NT2/D1 (cell line): ENCODE data around the gene ARMS2.

Experiments used
- DNase-seq: peaks from one replicate; pipeline ENCODE4 v3.0.0-alpha.2; 2011; ENCODE audit warnings: low read depth, low spot score
- H3K27me3 ChIP-seq: 2 replicates; pipeline ENCODE4 v1.6.0; 2011; ENCODE audit warnings: mild to moderate bottlenecking; ENCODE audit not compliant: insufficient read length, insufficient read depth
- H3K36me3 ChIP-seq: 2 replicates; pipeline ENCODE4 v1.6.1; 2011; ENCODE audit warnings: mild to moderate bottlenecking, low read length, mixed read lengths; ENCODE audit not compliant: insufficient read depth, insufficient read length
- H3K4me1 ChIP-seq: 2 replicates; pipeline ENCODE4 v1.5.1; 2011; ENCODE audit not compliant: insufficient read depth, insufficient read length
- H3K4me3 ChIP-seq: 2 replicates; pipeline ENCODE4 v1.5.1; 2011; ENCODE audit warnings: low read depth; ENCODE audit not compliant: insufficient read length
- H3K9ac ChIP-seq: 2 replicates; pipeline ENCODE4 v1.6.0; 2011; ENCODE audit warnings: low read depth; ENCODE audit not compliant: insufficient read length
- H3K9me3 ChIP-seq: 2 replicates; pipeline ENCODE4 v1.5.1; 2011; ENCODE audit warnings: mild to moderate bottlenecking, low read length; ENCODE audit not compliant: insufficient read depth
- SUZ12 ChIP-seq: IDR thresholded peaks from 2 replicates; pipeline ENCODE4 v1.6.1; 2011; ENCODE audit not compliant: insufficient read length, insufficient read depth; ENCODE audit errors: extremely low read depth
- YY1 ChIP-seq: IDR thresholded peaks from 2 replicates; pipeline ENCODE4 v1.6.1; 2011; ENCODE audit not compliant: insufficient read length, insufficient read depth
- ZNF274 ChIP-seq: IDR thresholded peaks from 2 replicates; pipeline ENCODE4 v1.6.1; 2011; ENCODE audit warnings: mild to moderate bottlenecking, low read depth, low read length

Gene ARMS2

GRCh38 chr10:122454603-122455080, at the start of gene ARMS2:
TSS of gene ARMS2 (plus strand) at chr10:122454653. CDS start at chr10:122454728, 75 bp downstream.
- TF ChIP-seq YY1: no peak
- TF ChIP-seq ZNF274: no peak
- TF ChIP-seq SUZ12: no peak
- DNase-seq: no peak
- Histone ChIP-seq H3K9me3 (no peaks in the 10 kb centered on the region), H3K4me1 (no peaks in the 10 kb centered on the region), H3K4me3 (no peak within 1 kb of the TSS), H3K27me3 (peaks cover 13% of the 10 kb centered on the region), H3K36me3 (no peaks in the 10 kb centered on the region), H3K9ac (no peak within 1 kb of the TSS)

- TF ChIP-seq ZNF274 (no peak), YY1 (no peak), SUZ12 (no peak)
- Histone ChIP-seq H3K27me3 (no peaks in the 10 kb centered on the region), H3K9me3 (no peaks in the 10 kb centered on the region), H3K4me1 (no peaks in the 10 kb centered on the region), H3K36me3 (peaks cover 13% of the 10 kb centered on the region), H3K4me3 (no peak overlapping the region), H3K9ac (no peak overlapping the region)
- no peak for DNase-seq
These were observed 46.9 kb upstream of the ARMS2 start for GRCh38 chr10:122407375-122408125.

GRCh38 chr10:122413327-122413726, 41.1 kb upstream of the ARMS2 start:
- H3K9me3 ChIP-seq: no peaks in the 10 kb centered on the region
- H3K27me3 ChIP-seq: no peaks in the 10 kb centered on the region
- H3K9ac ChIP-seq: no peak overlapping the region
- peaks cover 5% of the 10 kb centered on the region for H3K36me3 ChIP-seq
- no peaks in the 10 kb centered on the region for H3K4me1 ChIP-seq
- DNase-seq: no peak
- no peak overlapping the region for H3K4me3 ChIP-seq
- TF ChIP-seq SUZ12 (no peak), YY1 (no peak), ZNF274 (no peak)

GRCh38 chr10:122417667-122418066, 36.8 kb upstream of the ARMS2 start:
- TF ChIP-seq YY1: no peak
- peaks cover 7% of the 10 kb centered on the region for H3K36me3 ChIP-seq
- no peaks in the 10 kb centered on the region for H3K9me3 ChIP-seq
- no peak overlapping the region for H3K4me3 ChIP-seq
- DNase-seq: no peak
- no peak overlapping the region for H3K9ac ChIP-seq
- no peaks in the 10 kb centered on the region for H3K4me1 ChIP-seq
- H3K27me3 ChIP-seq: no peaks in the 10 kb centered on the region

GRCh38 chr10:122419016-122419415, 35.4 kb upstream of the ARMS2 start:
- H3K27me3 ChIP-seq: no peaks in the 10 kb centered on the region
- TF ChIP-seq SUZ12 (no peak), ZNF274 (no peak), YY1 (no peak)
- peaks cover 7% of the 10 kb centered on the region for H3K36me3 ChIP-seq
- H3K9ac ChIP-seq: no peak overlapping the region
- no peak for DNase-seq
- H3K4me1 ChIP-seq: no peaks in the 10 kb centered on the region
- H3K4me3 ChIP-seq: no peak overlapping the region
- no peaks in the 10 kb centered on the region for H3K9me3 ChIP-seq

- Histone ChIP-seq H3K9me3 (no peaks in the 10 kb centered on the region), H3K36me3 (peaks cover 4% of the 10 kb centered on the region), H3K9ac (no peak overlapping the region), H3K4me1 (no peaks in the 10 kb centered on the region), H3K4me3 (no peak overlapping the region), H3K27me3 (no peaks in the 10 kb centered on the region)
- no peak for TF ChIP-seq ZNF274
- no peak for TF ChIP-seq YY1
- no peak for TF ChIP-seq SUZ12
- no peak for DNase-seq
These were observed 34.4 kb upstream of the ARMS2 start for GRCh38 chr10:122419876-122420623.

GRCh38 chr10:122420624-122421007, 33.8 kb upstream of the ARMS2 start:
- Histone ChIP-seq H3K9ac (no peak overlapping the region), H3K36me3 (peaks cover 4% of the 10 kb centered on the region), H3K9me3 (no peaks in the 10 kb centered on the region), H3K27me3 (no peaks in the 10 kb centered on the region), H3K4me3 (no peak overlapping the region), H3K4me1 (no peaks in the 10 kb centered on the region)
- DNase-seq: no peak
- no peak for TF ChIP-seq YY1
